Stimulated activated CD4-positive, alpha-beta T cell treated with anti-CD3 and anti-CD28 coated beads, TNF-alpha, amount 100 ng/mL, for 48 hours (primary cell): ENCODE measurements around the gene RBM19.

Experiments used
- DNase-seq, 3 donors: peaks; one replicate each; pipeline ENCODE4 v3.0.0-alpha.2; 2020; ENCODE audit warnings: low read depth in 3 of 3

The RBM19 gene

DNA sequence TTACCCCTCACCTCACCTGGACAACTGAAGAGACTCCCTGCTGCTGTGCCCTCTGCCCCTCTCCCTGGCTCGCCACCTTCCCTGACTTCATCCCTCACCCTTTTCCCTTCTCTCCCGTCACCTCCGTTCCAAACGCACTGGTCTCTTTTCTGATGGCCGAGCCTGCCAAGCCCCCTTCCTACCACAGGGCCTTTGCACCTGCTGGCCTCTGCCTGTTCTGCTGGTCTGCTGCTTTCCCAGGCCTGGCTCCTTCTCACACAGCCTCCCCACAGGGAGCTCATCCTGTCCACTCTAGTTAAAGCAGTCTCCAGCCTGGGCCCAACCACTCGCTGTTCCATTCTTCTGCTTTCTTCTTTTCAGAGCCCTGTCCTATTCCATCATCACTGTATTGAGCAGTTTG is 34.6 kb downstream of the RBM19 start:
- no peak for DNase-seq

- DNase-seq: no peak
Observed at GRCh38 chr12:113930249-113930648, 35.9 kb downstream of the RBM19 start.

GRCh38 chr12:113929312-113929989 is 36.7 kb downstream of the RBM19 start:
- no peak for DNase-seq

DNA sequence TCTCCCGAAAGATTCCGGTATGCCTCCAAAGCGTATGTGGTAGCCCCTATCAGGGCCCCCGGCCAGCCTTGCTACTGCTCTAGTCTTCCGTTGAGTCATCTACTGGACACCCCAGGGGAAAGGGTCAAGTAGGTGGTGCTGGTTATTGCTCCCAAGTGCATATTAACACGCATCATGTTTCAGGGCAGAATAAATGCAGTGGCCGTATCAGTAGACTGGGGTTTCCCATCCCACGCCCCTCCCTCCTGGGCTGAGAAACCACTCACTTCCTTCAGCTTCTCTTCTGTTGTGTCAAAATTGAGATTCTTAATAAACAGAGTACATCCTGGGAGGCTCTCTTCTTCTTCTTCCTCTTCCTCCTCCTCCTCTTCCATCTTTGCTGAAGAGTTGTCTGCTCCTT is 39.3 kb downstream of the RBM19 start:
- no peak for DNase-seq

DNA sequence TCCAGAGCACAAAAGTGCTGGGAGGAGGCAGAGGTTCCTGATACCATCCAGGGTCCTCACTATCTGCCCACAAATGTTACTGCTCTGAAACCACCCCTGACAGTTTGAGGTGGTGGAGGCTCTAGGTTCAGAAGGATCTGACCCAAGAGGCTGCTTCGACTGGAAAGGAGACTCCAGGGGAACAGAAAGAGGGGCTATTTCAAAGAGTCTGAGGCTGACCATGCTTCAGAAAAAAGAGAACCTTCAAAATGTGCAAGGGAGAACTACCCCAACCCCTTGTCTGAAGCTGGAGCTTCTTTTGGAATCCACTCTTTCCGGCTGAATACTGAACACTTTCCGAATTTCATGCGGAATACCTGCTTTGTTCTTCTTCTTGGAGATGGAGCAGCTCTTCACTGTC is 41.8 kb downstream of the RBM19 start:
- DNase-seq: no peak

- DNase-seq: no peak
Observed at GRCh38 chr12:113923251-113923650, 42.9 kb downstream of the RBM19 start.

GRCh38 chr12:113921430-113921829 is 44.7 kb downstream of the RBM19 start:
- DNase-seq: no peak

DNA sequence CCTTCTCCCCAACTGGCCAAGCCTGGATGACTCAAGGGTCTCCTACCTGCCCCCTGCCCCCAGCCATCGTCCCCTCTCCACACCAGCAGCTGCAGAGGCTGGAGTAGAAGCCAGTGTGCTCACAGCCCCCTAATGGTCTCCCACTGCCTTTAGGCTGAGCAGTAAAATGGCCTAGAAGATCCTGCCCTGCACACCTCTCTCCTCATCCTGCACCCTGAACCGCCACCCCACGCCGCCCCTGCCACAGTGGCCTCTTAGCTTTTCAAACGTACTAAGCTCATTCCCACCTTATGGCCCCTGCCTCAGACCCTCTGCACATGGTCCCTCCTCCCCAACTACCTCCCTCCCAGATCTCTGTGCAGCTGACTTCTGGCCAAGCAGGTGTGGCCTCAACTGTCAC is 46.3 kb downstream of the RBM19 start:
- no peak for DNase-seq

DNA sequence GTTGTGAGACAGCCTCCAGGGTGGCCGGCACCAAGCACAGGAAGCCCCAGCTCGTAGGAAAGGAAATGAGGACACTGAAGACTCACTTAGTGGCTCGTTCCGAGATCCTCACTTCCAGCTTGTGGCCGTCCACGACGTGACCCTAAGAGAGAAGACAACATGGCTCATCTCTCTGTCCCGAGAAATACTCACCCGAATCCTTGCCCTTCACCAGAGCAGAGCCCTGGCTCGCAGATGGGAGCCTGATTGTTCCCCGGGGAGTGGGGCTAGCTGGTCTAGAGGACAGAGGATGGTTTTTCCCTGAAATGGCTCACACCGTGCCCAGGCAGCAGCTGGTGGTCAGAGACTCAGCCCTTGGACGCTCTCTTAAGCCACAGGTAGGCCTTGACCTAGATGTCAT is 47.8 kb downstream of the RBM19 start:
- DNase-seq: no peak

DNA sequence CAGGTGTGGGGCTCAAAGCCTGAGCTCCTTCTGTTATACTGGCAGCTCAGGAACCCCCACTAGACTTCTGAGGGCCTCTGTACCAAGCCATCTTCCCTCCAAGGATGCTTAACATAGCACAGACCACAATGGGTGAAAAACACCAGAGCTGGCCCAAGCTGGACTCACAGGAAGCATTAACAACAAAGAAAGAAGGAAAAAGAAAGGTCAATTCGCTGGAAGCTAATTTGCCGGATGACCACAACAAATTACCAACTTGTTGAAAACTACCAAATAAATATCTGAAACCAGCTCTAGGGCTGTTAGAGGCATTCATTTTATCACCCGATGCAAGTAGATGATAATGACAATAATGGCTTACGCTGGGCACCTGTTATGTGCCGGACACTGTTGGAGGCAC is 48.7 kb downstream of the RBM19 start:
- DNase-seq: no peak

GRCh38 chr12:113914806-113915205 is 51.3 kb downstream of the RBM19 start:
- DNase-seq: no peak

DNA sequence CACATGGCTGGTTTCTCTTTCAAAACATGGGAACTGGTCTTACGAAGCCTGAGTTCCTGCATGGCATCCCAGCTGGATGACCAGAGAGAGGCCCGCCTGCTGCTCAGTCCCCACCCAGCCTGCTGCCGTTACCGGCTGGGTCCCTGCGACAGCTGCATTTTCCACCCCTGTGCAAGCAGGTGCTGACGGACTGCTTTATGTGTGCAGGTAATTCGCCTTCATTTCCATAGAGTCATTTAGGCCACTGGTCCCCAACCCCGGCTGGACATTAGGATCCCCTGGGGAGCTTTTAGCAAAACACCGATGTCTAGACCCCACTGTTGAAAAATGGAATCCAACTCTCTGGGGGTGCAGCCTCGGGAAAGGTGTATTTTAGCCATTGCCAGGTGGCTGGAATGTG is 51.9 kb downstream of the RBM19 start:
- no peak for DNase-seq

- DNase-seq: peak; percentile 16 to 43 (median 31)
Observed at GRCh38 chr12:113912760-113913329, 53.3 kb downstream of the RBM19 start.

DNA sequence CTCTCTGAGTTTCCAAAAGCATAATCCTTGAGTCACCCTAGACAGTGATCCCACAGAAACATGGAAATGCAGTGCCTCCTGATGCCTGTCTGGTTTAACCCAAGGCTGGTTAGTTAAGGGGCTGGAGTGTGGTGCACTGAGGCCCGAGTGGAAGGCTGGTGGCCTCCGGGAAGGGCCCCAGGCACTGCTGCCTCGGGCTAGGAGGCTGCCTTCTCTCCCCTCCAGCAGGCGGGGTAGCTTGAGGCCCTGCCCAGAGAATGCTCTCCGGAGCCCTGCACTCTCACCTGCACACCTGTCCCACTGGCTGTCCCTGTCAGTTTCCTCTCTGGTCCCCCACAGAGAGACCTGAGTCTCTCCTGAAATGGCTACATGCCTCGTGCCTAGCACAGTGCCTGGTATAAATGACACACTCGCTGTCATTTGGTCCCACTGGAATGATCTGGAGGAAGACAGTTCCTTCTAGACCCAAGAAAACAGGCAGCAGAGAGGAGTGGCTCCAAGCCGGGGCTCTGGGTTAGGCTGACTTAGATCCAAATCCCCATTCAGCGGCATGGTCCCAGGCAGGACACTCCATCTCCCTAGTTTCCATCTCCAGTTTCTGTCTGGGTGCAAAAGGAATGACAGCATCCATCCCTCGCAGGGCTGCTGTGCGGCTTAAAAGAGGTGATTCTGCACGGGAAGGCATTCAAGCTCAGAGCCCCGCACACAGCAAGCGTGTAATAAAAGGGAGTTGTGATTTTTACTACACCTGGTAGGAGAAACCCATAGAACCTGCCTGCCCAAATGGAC is 54.0 kb downstream of the RBM19 start:
- no peak for DNase-seq

DNA sequence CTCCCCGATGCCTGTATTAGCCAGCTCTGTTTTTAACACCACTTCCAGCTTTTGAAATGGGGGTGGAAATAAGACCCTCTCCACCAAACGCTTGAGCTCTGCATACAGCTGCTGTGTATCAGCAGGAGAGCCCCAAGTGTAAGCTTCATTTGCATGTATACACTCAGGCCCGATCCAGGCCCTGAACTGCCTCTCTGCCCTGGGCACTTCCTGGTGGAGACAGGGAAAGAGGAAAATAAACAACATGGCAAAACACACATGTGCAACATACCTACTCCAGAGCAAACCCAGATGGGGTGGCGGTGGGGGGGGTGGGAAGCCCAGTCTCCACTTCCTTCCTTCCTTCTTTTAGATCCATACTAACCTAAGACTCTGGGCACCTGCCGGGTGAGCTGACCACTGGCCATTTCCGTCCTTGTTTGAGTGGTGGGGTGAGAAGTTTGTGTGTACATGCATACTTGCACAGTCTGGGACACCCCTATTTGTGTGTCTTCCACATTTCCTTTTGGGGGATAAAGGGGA is 55.3 kb downstream of the RBM19 start:
- DNase-seq: no peak

- DNase-seq: no peak
Observed at GRCh38 chr12:113909776-113910420, 56.2 kb downstream of the RBM19 start.

GRCh38 chr12:113908584-113909100 is 57.5 kb downstream of the RBM19 start:
- DNase-seq: no peak

- no peak for DNase-seq
Observed at GRCh38 chr12:113907446-113908180, 58.5 kb downstream of the RBM19 start.

GRCh38 chr12:113906411-113907200 is 59.5 kb downstream of the RBM19 start:
- no peak for DNase-seq

DNA sequence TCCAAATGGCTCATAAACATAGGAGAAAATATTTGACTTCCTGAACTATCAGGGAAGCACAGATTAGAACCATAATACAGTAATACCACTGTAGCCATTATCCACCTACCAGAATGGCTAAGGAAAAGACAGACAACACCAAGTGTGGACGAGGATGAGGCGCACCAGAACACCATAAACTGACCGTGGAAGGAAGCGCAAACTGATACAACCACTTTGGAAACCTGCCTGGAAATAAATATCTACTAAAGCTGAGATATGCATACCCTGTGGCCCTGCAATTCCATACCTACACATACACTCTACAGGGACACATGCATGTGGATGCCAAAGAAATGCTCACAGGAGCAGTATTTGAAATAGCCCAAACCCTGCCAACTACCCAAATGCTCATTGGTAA is 60.3 kb downstream of the RBM19 start:
- DNase-seq: no peak
